ENCODE measurements around the gene SLC25A47. TPM values are rescaled to one million over a fixed set of nuclear protein-coding genes. Genes with fewer than 3 reads are reported as not detected.
"Not testable (repeated sequence)": the region's sequence is repeated elsewhere in the genome, so short reads cannot be mapped to it uniquely, and the experiment has no call there.

Gene SLC25A47
- total and polyA plus RNA-seq, 4 donors, result 23.7 to 469 (median 291) TPM

DNA sequence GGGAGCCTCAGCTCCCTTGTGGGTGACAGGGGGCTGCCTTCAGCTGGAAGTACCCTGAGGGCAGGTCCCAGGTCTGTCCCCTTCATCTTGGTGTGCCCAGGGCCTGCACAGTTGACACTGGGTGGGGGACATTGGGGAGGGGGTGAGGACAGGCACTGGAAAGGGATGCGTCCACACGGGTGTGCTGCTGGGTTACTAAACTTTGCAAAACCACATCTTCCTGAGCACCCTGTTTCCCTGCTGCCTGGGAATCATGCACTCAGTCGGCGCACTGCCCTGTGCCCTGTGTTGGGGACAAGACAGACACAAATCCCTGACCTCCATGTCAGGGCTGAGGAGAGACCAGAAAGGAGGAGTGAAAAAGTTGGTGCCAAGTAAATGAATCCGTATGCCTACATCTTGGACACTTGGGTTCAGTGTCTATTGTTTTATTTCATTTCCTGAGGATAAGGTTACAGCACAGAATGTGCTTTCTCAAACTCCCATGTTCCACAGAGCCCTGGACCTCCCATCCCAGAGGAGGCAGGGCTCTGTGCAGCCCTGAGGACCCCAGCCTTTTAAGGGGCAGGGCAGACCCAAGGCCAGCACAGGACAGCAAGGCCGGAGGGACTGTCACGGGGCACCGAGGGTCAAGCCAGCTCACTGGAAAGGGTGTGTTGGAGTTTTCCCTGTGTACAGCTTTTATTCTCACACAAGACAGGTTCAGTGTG lies 14.0 kb upstream of the SLC25A47 start:
- Histone ChIP-seq H3K4me1 (ENCODE audit: control insufficient read depth in 4 of 4, insufficient read depth in 4 of 4, low read length in 3 of 4) (peaks cover 7 to 41% (median 32%) of the 10 kb centered on the region in 4 donors), H3K27me3 (ENCODE audit: control insufficient read depth in 4 of 4, insufficient read depth in 4 of 4, low read length in 3 of 4) (no peaks in the 10 kb centered on the region), H3K36me3 (ENCODE audit: control insufficient read depth in 4 of 4, insufficient read depth in 3 of 4, low read depth in 1 of 4, low read length in 3 of 4) (no peaks in the 10 kb centered on the region), H3K4me3 (ENCODE audit: low read depth in 1 of 3, low read length in 3 of 3) (no peak overlapping the region), H3K9ac (ENCODE audit: low read depth in 1 of 2, low read length in 2 of 2) (no peak overlapping the region), H3K27ac (ENCODE audit: low read depth in 1 of 2, low read length in 2 of 2) (no peak overlapping the region), H3K9me3 (ENCODE audit: control insufficient read depth in 4 of 4, low read length in 3 of 4) (no peaks in the 10 kb centered on the region)
- WGBS, result 72% methylated on average over 8 of the region's 8 CpGs
- TF ChIP-seq, protein P1, sequence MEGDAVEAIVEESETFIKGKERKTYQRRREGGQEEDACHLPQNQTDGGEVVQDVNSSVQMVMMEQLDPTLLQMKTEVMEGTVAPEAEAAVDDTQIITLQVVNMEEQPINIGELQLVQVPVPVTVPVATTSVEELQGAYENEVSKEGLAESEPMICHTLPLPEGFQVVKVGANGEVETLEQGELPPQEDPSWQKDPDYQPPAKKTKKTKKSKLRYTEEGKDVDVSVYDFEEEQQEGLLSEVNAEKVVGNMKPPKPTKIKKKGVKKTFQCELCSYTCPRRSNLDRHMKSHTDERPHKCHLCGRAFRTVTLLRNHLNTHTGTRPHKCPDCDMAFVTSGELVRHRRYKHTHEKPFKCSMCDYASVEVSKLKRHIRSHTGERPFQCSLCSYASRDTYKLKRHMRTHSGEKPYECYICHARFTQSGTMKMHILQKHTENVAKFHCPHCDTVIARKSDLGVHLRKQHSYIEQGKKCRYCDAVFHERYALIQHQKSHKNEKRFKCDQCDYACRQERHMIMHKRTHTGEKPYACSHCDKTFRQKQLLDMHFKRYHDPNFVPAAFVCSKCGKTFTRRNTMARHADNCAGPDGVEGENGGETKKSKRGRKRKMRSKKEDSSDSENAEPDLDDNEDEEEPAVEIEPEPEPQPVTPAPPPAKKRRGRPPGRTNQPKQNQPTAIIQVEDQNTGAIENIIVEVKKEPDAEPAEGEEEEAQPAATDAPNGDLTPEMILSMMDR (IDR thresholded peaks at IDR 0.05; ENCODE audit: low read depth, low read length, missing input control), result no peak
- TF ChIP-seq, protein P2, sequence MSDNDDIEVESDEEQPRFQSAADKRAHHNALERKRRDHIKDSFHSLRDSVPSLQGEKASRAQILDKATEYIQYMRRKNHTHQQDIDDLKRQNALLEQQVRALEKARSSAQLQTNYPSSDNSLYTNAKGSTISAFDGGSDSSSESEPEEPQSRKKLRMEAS (IDR thresholded peaks at IDR 0.05), result no peak
- no peak for TF ChIP-seq HNF4G (IDR thresholded peaks at IDR 0.05)
- TF ChIP-seq TAF1 (conservative IDR thresholded peaks at IDR 0.05), result no peak
- TF ChIP-seq NR2F2 (IDR thresholded peaks at IDR 0.05), result peak; percentile 80
- TF ChIP-seq RAD21 (IDR thresholded peaks at IDR 0.05), result peak in 1 of 2 donors; percentile 51
- no peak for TF ChIP-seq FOXA1 (IDR thresholded peaks at IDR 0.05)
- peak in 1 of 2 donors; percentile 7 for TF ChIP-seq HNF4A (conservative IDR thresholded peaks at IDR 0.05)
- no peak for TF ChIP-seq GABPA (IDR thresholded peaks at IDR 0.05 in 1 of 2, conservative IDR thresholded peaks at IDR 0.05 in 1 of 2)
- peak; percentile 36 for TF ChIP-seq SP1 (IDR thresholded peaks at IDR 0.05)
- TF ChIP-seq, protein P3, sequence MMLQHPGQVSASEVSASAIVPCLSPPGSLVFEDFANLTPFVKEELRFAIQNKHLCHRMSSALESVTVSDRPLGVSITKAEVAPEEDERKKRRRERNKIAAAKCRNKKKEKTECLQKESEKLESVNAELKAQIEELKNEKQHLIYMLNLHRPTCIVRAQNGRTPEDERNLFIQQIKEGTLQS (IDR thresholded peaks at IDR 0.05), result no peak
- TF ChIP-seq FOXA2 (IDR thresholded peaks at IDR 0.05), result no peak
- TF ChIP-seq RXRA (IDR thresholded peaks at IDR 0.05), result peak in 1 of 2 donors; percentile 6
- no peak for TF ChIP-seq JUND (IDR thresholded peaks at IDR 0.05)
- TF ChIP-seq YY1 (IDR thresholded peaks at IDR 0.05), result no peak
- DNase-seq (ENCODE audit: low spot score), result no peak

DNA sequence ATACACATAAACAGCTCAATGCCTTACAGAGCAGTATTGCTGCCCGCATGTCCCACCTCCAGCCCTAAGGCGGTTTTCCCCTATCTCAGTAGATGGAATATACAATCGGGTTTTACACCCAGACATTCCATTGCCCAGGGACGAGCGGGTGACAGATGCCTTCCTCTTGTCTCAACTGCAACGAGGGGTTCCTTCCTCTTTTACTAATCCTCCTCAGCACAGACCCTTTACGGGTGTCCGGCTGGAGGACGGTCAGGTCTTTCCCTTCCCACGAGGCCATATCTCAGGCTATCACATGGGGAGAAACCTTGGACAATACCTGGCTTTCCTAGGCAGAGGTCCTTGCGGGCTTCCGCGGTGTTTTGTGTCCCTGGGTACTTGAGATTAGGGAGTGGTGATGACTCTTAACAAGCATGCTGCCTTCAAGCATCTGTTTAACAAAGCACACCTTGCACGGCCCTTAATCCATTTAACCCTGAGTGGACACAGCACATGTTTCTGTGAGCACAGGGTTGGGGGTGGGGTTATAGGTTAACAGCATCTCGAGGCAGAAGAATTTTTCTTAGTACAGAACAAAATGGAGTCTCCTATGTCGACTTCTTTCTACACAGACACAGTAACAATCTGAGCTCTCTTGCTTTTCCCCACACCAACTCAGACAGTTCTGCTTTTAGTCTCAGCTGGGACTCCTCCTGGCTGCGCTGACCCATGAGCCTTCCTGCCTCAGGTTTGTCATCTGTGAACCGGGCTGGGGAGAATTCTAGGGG lies 10.8 kb upstream of the SLC25A47 start:
- not testable (repeated sequence) for DNase-seq (ENCODE audit: low spot score); H3K36me3 ChIP-seq (ENCODE audit: control insufficient read depth in 4 of 4, insufficient read depth in 3 of 4, low read depth in 1 of 4, low read length in 3 of 4); H3K9ac ChIP-seq (ENCODE audit: low read depth in 1 of 2, low read length in 2 of 2); H3K27me3 ChIP-seq (ENCODE audit: control insufficient read depth in 4 of 4, insufficient read depth in 4 of 4, low read length in 3 of 4); H3K4me3 ChIP-seq (ENCODE audit: low read depth in 1 of 3, low read length in 3 of 3); H3K27ac ChIP-seq (ENCODE audit: low read depth in 1 of 2, low read length in 2 of 2); H3K9me3 ChIP-seq (ENCODE audit: control insufficient read depth in 4 of 4, low read length in 3 of 4)
- WGBS, result 44% methylated on average over 18 of the region's 18 CpGs
- H3K4me1 ChIP-seq (ENCODE audit: control insufficient read depth in 4 of 4, insufficient read depth in 4 of 4, low read length in 3 of 4), result peaks cover 6 to 26% (median 19%) of the 10 kb centered on the region in 4 donors

DNA sequence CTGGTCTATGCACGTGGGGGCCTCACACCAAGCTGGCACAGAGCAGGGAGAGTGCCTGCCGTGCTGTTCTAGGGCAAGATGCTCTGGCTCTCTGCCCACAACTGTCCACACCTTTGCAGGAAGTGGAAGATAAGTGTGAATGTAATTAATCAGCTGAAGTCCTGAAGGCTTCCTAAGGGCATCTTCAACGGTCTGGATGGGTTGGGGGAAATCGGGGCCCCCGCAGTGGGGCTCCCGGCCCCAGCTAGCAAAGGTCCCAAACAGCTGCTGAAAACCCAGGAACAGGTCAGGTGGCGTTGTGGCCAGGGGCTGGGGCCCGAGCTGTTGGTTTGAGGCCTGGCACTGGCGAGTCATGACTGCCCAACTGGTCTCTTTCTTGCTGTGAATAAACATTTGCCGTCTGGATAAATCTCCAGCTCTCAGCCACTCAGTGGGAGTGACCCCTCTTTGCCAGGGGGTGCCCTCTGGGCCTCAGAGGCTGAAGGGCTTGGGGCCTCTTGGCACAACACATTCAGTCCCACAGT lies 10.2 kb upstream of the SLC25A47 start:
- H3K36me3 ChIP-seq (ENCODE audit: control insufficient read depth in 4 of 4, insufficient read depth in 3 of 4, low read depth in 1 of 4, low read length in 3 of 4), result no peaks in the 10 kb centered on the region
- H3K9ac ChIP-seq (ENCODE audit: low read depth in 1 of 2, low read length in 2 of 2), result no peak overlapping the region
- 74% methylated on average over 10 of the region's 10 CpGs for WGBS
- TF ChIP-seq, protein P2 (IDR thresholded peaks at IDR 0.05), result no peak
- no peak for TF ChIP-seq FOXA2 (IDR thresholded peaks at IDR 0.05)
- TF ChIP-seq HNF4G (IDR thresholded peaks at IDR 0.05), result no peak
- TF ChIP-seq EGR1 (IDR thresholded peaks at IDR 0.05; ENCODE audit: low read depth in 2 of 2), result no peak
- TF ChIP-seq YY1 (IDR thresholded peaks at IDR 0.05), result no peak
- no peak for TF ChIP-seq FOXA1 (IDR thresholded peaks at IDR 0.05)
- TF ChIP-seq GABPA (IDR thresholded peaks at IDR 0.05 in 1 of 2, conservative IDR thresholded peaks at IDR 0.05 in 1 of 2), result no peak
- no peak for TF ChIP-seq RAD21 (IDR thresholded peaks at IDR 0.05)
- no peak overlapping the region for H3K27ac ChIP-seq (ENCODE audit: low read depth in 1 of 2, low read length in 2 of 2)
- no peak for DNase-seq (ENCODE audit: low spot score)
- no peak overlapping the region for H3K4me3 ChIP-seq (ENCODE audit: low read depth in 1 of 3, low read length in 3 of 3)
- H3K27me3 ChIP-seq (ENCODE audit: control insufficient read depth in 4 of 4, insufficient read depth in 4 of 4, low read length in 3 of 4), result no peaks in the 10 kb centered on the region
- H3K4me1 ChIP-seq (ENCODE audit: control insufficient read depth in 4 of 4, insufficient read depth in 4 of 4, low read length in 3 of 4), result peaks cover 2 to 19% (median 13%) of the 10 kb centered on the region in 4 donors
- H3K9me3 ChIP-seq (ENCODE audit: control insufficient read depth in 4 of 4, low read length in 3 of 4), result no peaks in the 10 kb centered on the region
